Epithelial cell of esophagus (primary cell): Measurements from ENCODE around the gene GUCA2A.

ENCODE experiments used
- DNase-seq: peaks from one replicate; pipeline ENCODE4 v3.0.0; 2010; ENCODE audit warnings: low read depth
- H3K4me3 ChIP-seq: 2 replicates; pipeline ENCODE4 v1.5.1; 2011; ENCODE audit warnings: mild to moderate bottlenecking, low read length, control low read depth
- CTCF ChIP-seq: IDR thresholded peaks from 2 replicates; pipeline ENCODE4 v1.5.1; 2011; ENCODE audit warnings: low read depth, mild to moderate bottlenecking, low read length, control low read depth, inconsistent platforms; ENCODE audit not compliant: insufficient read depth; ENCODE audit errors: missing control alignments

The GUCA2A gene

DNA sequence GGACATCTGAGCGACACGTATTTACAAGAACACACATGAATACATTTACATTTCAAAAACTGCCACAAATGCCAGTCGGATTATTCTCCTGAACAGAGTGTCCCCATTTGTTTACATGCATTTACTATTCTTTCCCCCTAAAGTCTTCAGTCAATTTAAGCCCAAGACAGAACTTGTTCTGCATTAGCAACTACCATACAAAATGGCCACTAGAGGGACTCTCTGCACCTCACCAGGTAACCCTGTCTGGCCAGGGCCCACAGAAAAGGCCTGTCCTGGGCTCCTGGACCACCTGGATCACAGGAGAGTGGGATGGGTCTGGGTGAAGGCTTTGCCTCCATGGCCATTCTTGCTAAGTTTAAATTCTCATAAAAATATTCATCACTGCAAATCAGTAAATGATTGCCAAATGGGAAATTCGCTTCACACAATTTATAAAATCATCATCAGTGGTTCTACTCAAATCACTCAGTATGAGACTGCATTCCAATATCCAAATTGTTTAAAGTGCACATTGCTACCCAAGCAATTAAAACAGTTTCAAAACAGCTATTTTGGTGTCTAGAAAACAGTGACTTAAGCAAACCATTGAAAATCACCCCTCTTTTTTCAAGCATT, 12.5 kb upstream of the GUCA2A start:
- DNase-seq = peak; percentile 68
- no peak overlapping the region for H3K4me3 ChIP-seq
- TF ChIP-seq CTCF = peak; percentile 94

DNA sequence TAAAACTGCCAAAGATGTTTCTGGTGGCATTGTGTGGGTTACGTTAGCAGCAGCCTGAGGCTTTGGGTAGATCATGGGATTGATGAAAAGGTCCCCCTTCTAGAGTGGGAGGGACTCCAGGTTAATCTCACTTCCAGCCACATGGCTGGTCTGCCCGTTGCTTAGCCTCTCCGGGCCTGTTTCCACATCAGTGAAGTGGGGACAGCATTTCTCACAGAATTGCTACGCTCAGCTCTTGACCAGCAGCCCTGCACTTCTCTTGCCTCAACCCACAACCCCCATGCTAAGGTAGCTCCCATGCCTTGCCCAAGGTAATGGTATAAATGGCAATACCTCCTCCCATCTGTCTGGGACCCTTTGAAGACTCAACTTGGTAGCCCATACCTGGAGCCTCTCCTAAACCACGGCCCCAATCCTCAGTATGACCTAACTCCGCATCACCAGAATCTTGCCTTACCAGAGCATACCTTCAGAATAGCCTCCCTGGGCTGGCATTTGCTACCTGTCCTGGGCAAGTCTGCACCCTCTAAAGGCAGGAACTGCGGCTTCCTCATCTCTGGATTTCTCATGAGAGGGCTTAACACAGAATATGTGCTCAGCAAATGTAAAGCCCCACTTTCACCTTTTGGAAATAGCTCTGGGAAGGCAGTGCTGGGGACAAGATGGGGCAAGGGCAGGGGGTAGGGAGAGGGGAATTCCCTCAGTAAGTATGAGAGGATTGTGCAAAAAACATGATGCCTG, 10.9 kb upstream of the GUCA2A start:
- no peak for TF ChIP-seq CTCF
- peak; percentile 77 for DNase-seq

GRCh38 chr1:42173961-42174735, 9.6 kb upstream of the GUCA2A start:
- peak overlapping the region; percentile 4 for H3K4me3 ChIP-seq
- DNase-seq = peak; percentile 99
- TF ChIP-seq CTCF = no peak

More for the DNA sequence above, 10.9 kb upstream of the GUCA2A start:
- no peak overlapping the region for H3K4me3 ChIP-seq

DNA sequence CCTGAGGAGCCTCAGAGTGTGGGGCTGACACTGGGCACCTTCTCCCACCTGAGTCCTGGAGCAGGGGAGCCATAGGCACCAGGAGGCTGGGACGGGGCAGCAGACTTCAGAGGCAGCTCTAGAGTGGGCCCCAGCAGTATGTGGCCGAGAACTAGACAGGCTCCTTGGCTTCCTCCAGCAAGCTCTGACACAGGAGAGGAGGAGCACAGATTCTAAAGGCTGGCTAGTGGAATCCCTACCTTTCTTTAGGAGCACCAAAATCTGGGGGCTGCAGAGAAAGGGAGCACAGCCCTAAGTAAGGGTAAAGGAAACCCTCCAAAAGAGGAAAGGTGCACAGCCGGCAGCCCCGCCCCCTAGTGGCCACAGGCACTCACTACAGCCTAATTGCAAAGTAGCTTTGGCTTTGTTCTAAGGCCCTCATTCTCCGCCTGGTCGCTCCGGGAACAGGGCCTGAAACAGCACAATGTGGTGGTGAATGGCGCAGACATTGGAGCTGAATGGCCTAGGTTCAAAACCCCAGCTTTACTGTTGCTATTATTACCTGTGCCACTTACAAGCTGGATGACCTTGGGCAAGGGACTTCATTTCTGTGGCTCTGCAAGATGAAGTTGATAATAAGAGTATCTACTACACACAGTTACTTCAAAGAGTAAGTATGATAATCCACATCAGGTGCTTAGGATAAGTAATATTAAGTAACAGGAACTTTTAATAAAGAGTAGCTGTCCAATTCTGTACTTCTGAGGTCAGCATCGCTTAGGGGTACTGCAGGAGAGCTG, 8.8 kb upstream of the GUCA2A start:
- DNase-seq = peak; percentile 56
- H3K4me3 ChIP-seq = peak overlapping the region; percentile 4
- peak; percentile 98 for TF ChIP-seq CTCF

DNA sequence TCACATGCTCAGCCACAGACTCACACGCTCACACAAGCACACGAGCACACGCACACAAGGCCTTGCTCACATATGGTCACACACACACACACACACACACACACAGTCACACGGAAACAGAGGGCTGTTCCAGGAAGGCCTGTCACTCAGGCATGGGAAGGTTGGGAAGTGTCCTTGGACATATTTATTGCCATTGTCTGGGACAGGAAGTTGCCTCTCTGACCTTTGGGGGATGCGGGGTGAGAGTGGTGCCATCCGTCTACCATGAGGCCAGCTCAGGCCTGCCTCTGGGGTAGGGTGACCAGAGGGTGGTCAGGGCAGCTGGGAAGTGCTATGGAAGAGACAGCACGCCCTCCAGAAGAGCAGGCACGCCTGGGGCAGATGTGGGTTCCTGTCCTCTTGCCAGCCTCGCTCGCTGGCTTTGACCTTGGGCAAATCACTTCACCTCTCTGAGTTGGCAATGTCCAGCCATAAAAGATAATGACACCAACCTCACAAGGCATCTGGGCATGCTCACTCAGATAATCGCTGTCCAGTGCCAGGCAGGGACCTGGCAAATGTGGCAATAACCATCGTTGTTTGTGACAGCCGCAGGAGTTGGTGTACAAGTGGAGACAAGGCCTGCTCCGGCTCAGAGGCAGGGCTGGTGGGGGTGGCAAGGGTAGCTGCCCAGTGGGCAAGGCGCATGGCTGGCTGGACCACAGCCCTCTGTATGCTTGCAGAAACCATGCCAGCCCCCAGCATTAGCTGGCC, 8.0 kb upstream of the GUCA2A start:
- peak; percentile 26 for DNase-seq
- H3K4me3 ChIP-seq = no peak overlapping the region
- no peak for TF ChIP-seq CTCF

- no peak overlapping the region for H3K4me3 ChIP-seq
- TF ChIP-seq CTCF = no peak
- DNase-seq = no peak
These were observed 7.2 kb upstream of the GUCA2A start for GRCh38 chr1:42171679-42172266.
